OCI-LY1 (cell line): Measurements from ENCODE around the gene POU2F2.

Experiments
- EZH2 ChIP-seq: fragments of 200-600 bp; sonication (generic), shearing (Covaris generic); IDR thresholded peaks from 2 replicates; pipeline ENCODE4 v1.8.0; 2017; ENCODE audit warnings: borderline replicate concordance, mixed run types, mild to moderate bottlenecking, antibody characterized with exemption, low read length, moderate library complexity, mixed read lengths
- TF ChIP-seq, protein P1 (sequence below): fragments of 200-600 bp; sonication (generic), shearing (Covaris generic); IDR thresholded peaks from 2 replicates; pipeline ENCODE4 v1.5.1; 2017; ENCODE audit warnings: mild to moderate bottlenecking, antibody characterized with exemption, low read length, moderate library complexity, mixed read lengths

GRCh38 chr19:42176649-42176989 lies 44.4 kb upstream of the POU2F2 start:
- TF ChIP-seq, protein P1, sequence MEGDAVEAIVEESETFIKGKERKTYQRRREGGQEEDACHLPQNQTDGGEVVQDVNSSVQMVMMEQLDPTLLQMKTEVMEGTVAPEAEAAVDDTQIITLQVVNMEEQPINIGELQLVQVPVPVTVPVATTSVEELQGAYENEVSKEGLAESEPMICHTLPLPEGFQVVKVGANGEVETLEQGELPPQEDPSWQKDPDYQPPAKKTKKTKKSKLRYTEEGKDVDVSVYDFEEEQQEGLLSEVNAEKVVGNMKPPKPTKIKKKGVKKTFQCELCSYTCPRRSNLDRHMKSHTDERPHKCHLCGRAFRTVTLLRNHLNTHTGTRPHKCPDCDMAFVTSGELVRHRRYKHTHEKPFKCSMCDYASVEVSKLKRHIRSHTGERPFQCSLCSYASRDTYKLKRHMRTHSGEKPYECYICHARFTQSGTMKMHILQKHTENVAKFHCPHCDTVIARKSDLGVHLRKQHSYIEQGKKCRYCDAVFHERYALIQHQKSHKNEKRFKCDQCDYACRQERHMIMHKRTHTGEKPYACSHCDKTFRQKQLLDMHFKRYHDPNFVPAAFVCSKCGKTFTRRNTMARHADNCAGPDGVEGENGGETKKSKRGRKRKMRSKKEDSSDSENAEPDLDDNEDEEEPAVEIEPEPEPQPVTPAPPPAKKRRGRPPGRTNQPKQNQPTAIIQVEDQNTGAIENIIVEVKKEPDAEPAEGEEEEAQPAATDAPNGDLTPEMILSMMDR, result no peak
- TF ChIP-seq EZH2, result no peak
